Activated naive CD8-positive, alpha-beta T cell treated with anti-CD3 and anti-CD28 coated beads, Interleukin-2, amount 50 U/mL, for 24 hours (primary cell): ENCODE data around the gene XRCC5.

ENCODE experiments used
- ATAC-seq: fragments of 150-1000 bp; cut with Tn5 transposase; one replicate; pipeline ENCODE4 v1.10.0; 2021
- DNase-seq: peaks from one replicate; pipeline ENCODE4 v3.0.0; 2021
- H3K27ac Mint-ChIP-seq: one replicate; pipeline ENCODE4 v1.8.0; 2021; ENCODE audit warnings: mild to moderate bottlenecking, mixed read lengths
- H3K27me3 Mint-ChIP-seq: one replicate; pipeline ENCODE4 v1.8.0; 2021; ENCODE audit warnings: mixed read lengths
- H3K36me3 Mint-ChIP-seq: one replicate; pipeline ENCODE4 v1.8.0; 2021; ENCODE audit warnings: low read depth, mixed read lengths
- H3K4me1 Mint-ChIP-seq: one replicate; pipeline ENCODE4 v1.8.0; 2021; ENCODE audit warnings: mixed read lengths
- H3K4me3 Mint-ChIP-seq: one replicate; pipeline ENCODE4 v1.8.0; 2021; ENCODE audit warnings: mild to moderate bottlenecking, moderate library complexity, mixed read lengths
- H3K9me3 Mint-ChIP-seq: one replicate; pipeline ENCODE4 v1.8.0; 2021; ENCODE audit warnings: mixed read lengths

Gene XRCC5

GRCh38 chr2:216104691-216105090, 4.5 kb upstream of the XRCC5 start:
- ATAC-seq (no peak), DNase-seq (no peak)
- Mint-ChIP-seq H3K27ac (no peak overlapping the region), H3K4me1 (peaks cover 13% of the 10 kb centered on the region), H3K4me3 (no peak overlapping the region), H3K27me3 (peaks cover 3% of the 10 kb centered on the region), H3K36me3 (peaks cover 6% of the 10 kb centered on the region), H3K9me3 (no peaks in the 10 kb centered on the region)

GRCh38 chr2:216107320-216107719, 1.8 kb upstream of the XRCC5 start:
- Mint-ChIP-seq H3K9me3 (no peaks in the 10 kb centered on the region), H3K27ac (no peak overlapping the region), H3K36me3 (peaks cover 31% of the 10 kb centered on the region), H3K27me3 (peaks cover 3% of the 10 kb centered on the region), H3K4me1 (peaks cover 36% of the 10 kb centered on the region), H3K4me3 (no peak overlapping the region)
- DNase-seq (no peak), ATAC-seq (no peak)

GRCh38 chr2:216107760-216108159, 1.4 kb upstream of the XRCC5 start:
- peaks cover 35% of the 10 kb centered on the region for H3K36me3 Mint-ChIP-seq
- peaks cover 41% of the 10 kb centered on the region for H3K4me1 Mint-ChIP-seq
- H3K27ac Mint-ChIP-seq: no peak overlapping the region
- ATAC-seq (no peak), DNase-seq (no peak)
- H3K4me3 Mint-ChIP-seq: no peak overlapping the region
- peaks cover 3% of the 10 kb centered on the region for H3K27me3 Mint-ChIP-seq
- no peaks in the 10 kb centered on the region for H3K9me3 Mint-ChIP-seq

GRCh38 chr2:216108310-216108966, 710 bp upstream of the XRCC5 start:
- Mint-ChIP-seq H3K4me3 (peak overlapping the region; percentile 100), H3K27ac (peak overlapping the region; percentile 99), H3K4me1 (peaks cover 45% of the 10 kb centered on the region), H3K27me3 (peaks cover 3% of the 10 kb centered on the region), H3K36me3 (peaks cover 42% of the 10 kb centered on the region), H3K9me3 (no peaks in the 10 kb centered on the region)
- DNase-seq: no peak
- ATAC-seq: no peak

- Mint-ChIP-seq H3K4me1 (peaks cover 62% of the 10 kb centered on the region), H3K4me3 (peak overlapping the region; percentile 100), H3K27me3 (peaks cover 5% of the 10 kb centered on the region), H3K9me3 (no peaks in the 10 kb centered on the region), H3K36me3 (peaks cover 57% of the 10 kb centered on the region), H3K27ac (peak overlapping the region; percentile 99)
- ATAC-seq: no peak
- DNase-seq: no peak
Measured at GRCh38 chr2:216109962-216110614, 940 bp downstream of the XRCC5 start.

- Mint-ChIP-seq H3K4me3 (peak overlapping the region; percentile 100), H3K9me3 (no peaks in the 10 kb centered on the region), H3K36me3 (peaks cover 61% of the 10 kb centered on the region), H3K4me1 (peaks cover 67% of the 10 kb centered on the region), H3K27me3 (peaks cover 5% of the 10 kb centered on the region), H3K27ac (peak overlapping the region; percentile 99)
- no peak for DNase-seq
- ATAC-seq: no peak
Measured at GRCh38 chr2:216110620-216111019, 1.5 kb downstream of the XRCC5 start.

- Mint-ChIP-seq H3K4me3 (peak overlapping the region; percentile 100), H3K27me3 (peaks cover 5% of the 10 kb centered on the region), H3K36me3 (peaks cover 64% of the 10 kb centered on the region), H3K9me3 (no peaks in the 10 kb centered on the region), H3K27ac (peak overlapping the region; percentile 99), H3K4me1 (peaks cover 72% of the 10 kb centered on the region)
- ATAC-seq (no peak), DNase-seq (no peak)
Measured at GRCh38 chr2:216111122-216111521, 2.0 kb downstream of the XRCC5 start.

GRCh38 chr2:216112926-216113325, 3.8 kb downstream of the XRCC5 start:
- ATAC-seq (no peak), DNase-seq (no peak)
- Mint-ChIP-seq H3K4me1 (peaks cover 90% of the 10 kb centered on the region), H3K36me3 (peaks cover 81% of the 10 kb centered on the region), H3K27ac (peak overlapping the region; percentile 99), H3K27me3 (peaks cover 5% of the 10 kb centered on the region), H3K4me3 (peak overlapping the region; percentile 100), H3K9me3 (no peaks in the 10 kb centered on the region)

GRCh38 chr2:216113572-216113971, 4.4 kb downstream of the XRCC5 start:
- Mint-ChIP-seq H3K4me1 (peaks cover 94% of the 10 kb centered on the region), H3K9me3 (no peaks in the 10 kb centered on the region), H3K27me3 (peaks cover 5% of the 10 kb centered on the region), H3K27ac (peak overlapping the region; percentile 99), H3K36me3 (peaks cover 86% of the 10 kb centered on the region), H3K4me3 (peak overlapping the region; percentile 100)
- peak; percentile 29 for ATAC-seq
- peak; percentile 21 for DNase-seq

GRCh38 chr2:216114382-216114713, 5.2 kb downstream of the XRCC5 start:
- peak overlapping the region; percentile 96 for H3K27ac Mint-ChIP-seq
- ATAC-seq: peak; percentile 13
- DNase-seq: no peak
- no peaks in the 10 kb centered on the region for H3K9me3 Mint-ChIP-seq
- peak overlapping the region; percentile 86 for H3K4me3 Mint-ChIP-seq
- H3K27me3 Mint-ChIP-seq: peaks cover 2% of the 10 kb centered on the region
- H3K4me1 Mint-ChIP-seq: peaks cover 94% of the 10 kb centered on the region
- peaks cover 88% of the 10 kb centered on the region for H3K36me3 Mint-ChIP-seq

GRCh38 chr2:216114714-216115531, 5.8 kb downstream of the XRCC5 start:
- Mint-ChIP-seq H3K27me3 (peaks cover 2% of the 10 kb centered on the region), H3K9me3 (no peaks in the 10 kb centered on the region), H3K4me1 (peaks cover 99% of the 10 kb centered on the region), H3K4me3 (peak overlapping the region; percentile 86), H3K36me3 (peaks cover 90% of the 10 kb centered on the region), H3K27ac (peak overlapping the region; percentile 96)
- ATAC-seq (peak; percentile 74), DNase-seq (peak; percentile 97)

- peaks cover 91% of the 10 kb centered on the region for H3K36me3 Mint-ChIP-seq
- ATAC-seq (no peak), DNase-seq (no peak)
- H3K9me3 Mint-ChIP-seq: no peaks in the 10 kb centered on the region
- peak overlapping the region; percentile 66 for H3K4me3 Mint-ChIP-seq
- peak overlapping the region; percentile 77 for H3K27ac Mint-ChIP-seq
- H3K4me1 Mint-ChIP-seq: peaks cover 100% of the 10 kb centered on the region
- peaks cover 2% of the 10 kb centered on the region for H3K27me3 Mint-ChIP-seq
Measured at GRCh38 chr2:216116418-216116817, 7.3 kb downstream of the XRCC5 start.

- Mint-ChIP-seq H3K9me3 (no peaks in the 10 kb centered on the region), H3K4me1 (peaks cover 97% of the 10 kb centered on the region), H3K27me3 (peaks cover 2% of the 10 kb centered on the region), H3K27ac (peak overlapping the region; percentile 94), H3K4me3 (peak overlapping the region; percentile 7), H3K36me3 (peaks cover 91% of the 10 kb centered on the region)
- DNase-seq: no peak
- ATAC-seq: no peak
Measured at GRCh38 chr2:216117561-216118340, 8.6 kb downstream of the XRCC5 start.

GRCh38 chr2:216118474-216118873, 9.3 kb downstream of the XRCC5 start:
- peaks cover 2% of the 10 kb centered on the region for H3K27me3 Mint-ChIP-seq
- H3K4me1 Mint-ChIP-seq: peaks cover 92% of the 10 kb centered on the region
- peak overlapping the region; percentile 94 for H3K27ac Mint-ChIP-seq
- no peaks in the 10 kb centered on the region for H3K9me3 Mint-ChIP-seq
- H3K36me3 Mint-ChIP-seq: peaks cover 90% of the 10 kb centered on the region
- H3K4me3 Mint-ChIP-seq: peak overlapping the region; percentile 2
- ATAC-seq (no peak), DNase-seq (no peak)
